HEK293 (cell line): Measurements from ENCODE around the gene LYSMD2.

Experiments
- CTCF ChIA-PET: fragments of 350-600 bp; formaldehyde crosslinking; extraction: SDS; loops from one replicate; lab custom pipeline; 2021; ENCODE audit warnings: antibody characterized with exemption; lab: Yijun Ruan, JAX
- POLR2A ChIA-PET: fragments of 300-600 bp; formaldehyde crosslinking; extraction: SDS; loops from one replicate; lab custom pipeline; 2020; ENCODE audit warnings: antibody characterized with exemption, inconsistent platforms; lab: Yijun Ruan, JAX
- H3K27ac ChIP-seq: fragments of 200-500 bp; sonication (Bioruptor generic); 2 replicates; pipeline ENCODE4 v1.5.1; 2014; ENCODE audit warnings: low read depth, low read length, control low read depth, inconsistent platforms; ENCODE audit errors: extremely low read depth
- H3K36me3 ChIP-seq, 2 experiments: fragments of 200-500 bp in 1 of 2; sonication (Bioruptor generic) in 1 of 2; 1 replicate in 1 of 2; 2 replicates in 1 of 2; pipeline ENCODE4 v1.5.1; 2014 to 2017; ENCODE audit warnings: inconsistent platforms in 2 of 2, low read length in 2 of 2; ENCODE audit not compliant: control insufficient read depth in 2 of 2, insufficient read depth in 1 of 2
- H3K4me1 ChIP-seq: fragments of 200-500 bp; sonication (Bioruptor generic); 2 replicates; pipeline ENCODE4 v1.5.1; 2014; ENCODE audit warnings: mild to moderate bottlenecking, low read length, inconsistent platforms; ENCODE audit not compliant: control insufficient read depth, insufficient read depth
- H3K4me3 ChIP-seq: 2 replicates; pipeline ENCODE4 v1.5.1; 2011; ENCODE audit warnings: low read depth, mild to moderate bottlenecking, control low read depth, low read length, moderate library complexity
- H3K9me3 ChIP-seq: fragments of 200-500 bp; sonication (Bioruptor generic); 2 replicates; pipeline ENCODE4 v1.5.1; 2014; ENCODE audit warnings: low read depth, low read length, inconsistent platforms; ENCODE audit not compliant: control insufficient read depth, insufficient read depth
- GLI4 ChIP-seq: fragments of 450-650 bp; formaldehyde crosslinking; IDR thresholded peaks from 2 replicates; pipeline ENCODE4 v1.5.1; 2016; ENCODE audit warnings: missing biosample characterization, missing genetic modification characterization
- IKZF3 ChIP-seq: fragments of 450-650 bp; IDR thresholded peaks from 2 replicates; pipeline ENCODE4 v1.5.0; 2018; ENCODE audit warnings: missing biosample characterization, mild to moderate bottlenecking, missing genetic modification characterization, moderate library complexity
- KLF7 ChIP-seq: fragments of 450-650 bp; formaldehyde crosslinking; IDR thresholded peaks from 2 replicates; pipeline ENCODE4 v1.5.1; 2016; ENCODE audit warnings: missing biosample characterization, missing genetic modification characterization, borderline replicate concordance
- MZF1 ChIP-seq: fragments of 450-650 bp; formaldehyde crosslinking; IDR thresholded peaks from 2 replicates; pipeline ENCODE4 v1.5.1; 2017; ENCODE audit warnings: missing biosample characterization, missing genetic modification characterization, borderline replicate concordance
- SP2 ChIP-seq: fragments of 450-650 bp; formaldehyde crosslinking; IDR thresholded peaks from 2 replicates; pipeline ENCODE4 v1.5.1; 2016; ENCODE audit warnings: missing biosample characterization, missing genetic modification characterization
- ZBTB1 ChIP-seq: fragments of 450-650 bp; formaldehyde crosslinking; IDR thresholded peaks from 2 replicates; pipeline ENCODE4 v1.5.1; 2016; ENCODE audit warnings: missing biosample characterization, missing genetic modification characterization
- ZNF174 ChIP-seq: fragments of 450-650 bp; formaldehyde crosslinking; IDR thresholded peaks from 2 replicates; pipeline ENCODE4 v1.5.0; 2017; ENCODE audit warnings: missing biosample characterization, mild to moderate bottlenecking, missing genetic modification characterization
- ZNF175 ChIP-seq: fragments of 450-650 bp; formaldehyde crosslinking; IDR thresholded peaks from 2 replicates; pipeline ENCODE4 v1.5.1; 2016; ENCODE audit warnings: missing biosample characterization, missing genetic modification characterization
- ZNF221 ChIP-seq: fragments of 450-650 bp; formaldehyde crosslinking; IDR thresholded peaks from 2 replicates; pipeline ENCODE4 v1.5.1; 2017; ENCODE audit warnings: missing biosample characterization, missing genetic modification characterization, borderline replicate concordance
- ZNF433 ChIP-seq: fragments of 450-650 bp; formaldehyde crosslinking; IDR thresholded peaks from 2 replicates; pipeline ENCODE4 v1.5.1; 2016; ENCODE audit warnings: missing biosample characterization, missing genetic modification characterization, low read depth
- ZNF449 ChIP-seq: fragments of 450-650 bp; formaldehyde crosslinking; IDR thresholded peaks from 2 replicates; pipeline ENCODE4 v1.5.1; 2017; ENCODE audit warnings: missing biosample characterization, mild to moderate bottlenecking, missing genetic modification characterization, moderate library complexity
- ZNF488 ChIP-seq: fragments of 450-650 bp; formaldehyde crosslinking; IDR thresholded peaks from 2 replicates; pipeline ENCODE4 v1.5.1; 2016; ENCODE audit warnings: missing biosample characterization, missing genetic modification characterization
- ZNF510 ChIP-seq: fragments of 450-650 bp; formaldehyde crosslinking; IDR thresholded peaks from 2 replicates; pipeline ENCODE4 v1.5.1; 2018; ENCODE audit warnings: mild to moderate bottlenecking, missing genetic modification characterization, missing biosample characterization; ENCODE audit not compliant: insufficient replicate concordance
- ZNF585B ChIP-seq: fragments of 450-650 bp; formaldehyde crosslinking; IDR thresholded peaks from 2 replicates; pipeline ENCODE4 v1.5.1; 2016; ENCODE audit warnings: missing biosample characterization, missing genetic modification characterization
- ZNF843 ChIP-seq: fragments of 450-650 bp; formaldehyde crosslinking; IDR thresholded peaks from 2 replicates; pipeline ENCODE4 v1.5.1; 2016; ENCODE audit warnings: missing biosample characterization, missing genetic modification characterization
- TF ChIP-seq, protein P1 (sequence below): fragments of 450-650 bp; formaldehyde crosslinking; IDR thresholded peaks from 2 replicates; pipeline ENCODE4 v1.5.1; 2016; ENCODE audit warnings: missing biosample characterization, missing genetic modification characterization
- TF ChIP-seq, protein P2 (sequence below): fragments of 450-650 bp; formaldehyde crosslinking; IDR thresholded peaks from 2 replicates; pipeline ENCODE4 v1.5.1; 2016; ENCODE audit warnings: missing biosample characterization, missing genetic modification characterization, borderline replicate concordance
- TF ChIP-seq, protein P3 (sequence below): fragments of 450-650 bp; formaldehyde crosslinking; IDR thresholded peaks from 2 replicates; pipeline ENCODE4 v1.5.1; 2016; ENCODE audit warnings: missing biosample characterization, missing genetic modification characterization
- TF ChIP-seq, protein P4 (sequence below): fragments of 450-650 bp; formaldehyde crosslinking; IDR thresholded peaks from 2 replicates; pipeline ENCODE4 v1.5.1; 2016; ENCODE audit warnings: missing biosample characterization, missing genetic modification characterization

LYSMD2 gene

GRCh38 chr15:51708013-51708412, 29.4 kb downstream of the LYSMD2 start:
- Histone ChIP-seq H3K36me3 (no peaks in the 10 kb centered on the region), H3K4me3 (no peak overlapping the region), H3K4me1 (no peaks in the 10 kb centered on the region), H3K27ac (no peak overlapping the region), H3K9me3 (no peaks in the 10 kb centered on the region)
- ChIA-PET POLR2A (no interaction called here), CTCF (interaction anchor here (1.0 kb wide), 1 partner anchor 58 kb away, joined by 3 read pairs; no protein-coding TSS in a partner anchor)
- TF ChIP-seq, protein P1, sequence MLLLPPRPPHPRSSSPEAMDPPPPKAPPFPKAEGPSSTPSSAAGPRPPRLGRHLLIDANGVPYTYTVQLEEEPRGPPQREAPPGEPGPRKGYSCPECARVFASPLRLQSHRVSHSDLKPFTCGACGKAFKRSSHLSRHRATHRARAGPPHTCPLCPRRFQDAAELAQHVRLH (tag by site-specific recombination), result no peak
- TF ChIP-seq ZNF585B (tag by site-specific recombination) (no peak), ZNF221 (tag by site-specific recombination) (no peak), SP2 (tag by site-specific recombination) (no peak), ZBTB1 (tag by site-specific recombination) (no peak)
- TF ChIP-seq, protein P2, sequence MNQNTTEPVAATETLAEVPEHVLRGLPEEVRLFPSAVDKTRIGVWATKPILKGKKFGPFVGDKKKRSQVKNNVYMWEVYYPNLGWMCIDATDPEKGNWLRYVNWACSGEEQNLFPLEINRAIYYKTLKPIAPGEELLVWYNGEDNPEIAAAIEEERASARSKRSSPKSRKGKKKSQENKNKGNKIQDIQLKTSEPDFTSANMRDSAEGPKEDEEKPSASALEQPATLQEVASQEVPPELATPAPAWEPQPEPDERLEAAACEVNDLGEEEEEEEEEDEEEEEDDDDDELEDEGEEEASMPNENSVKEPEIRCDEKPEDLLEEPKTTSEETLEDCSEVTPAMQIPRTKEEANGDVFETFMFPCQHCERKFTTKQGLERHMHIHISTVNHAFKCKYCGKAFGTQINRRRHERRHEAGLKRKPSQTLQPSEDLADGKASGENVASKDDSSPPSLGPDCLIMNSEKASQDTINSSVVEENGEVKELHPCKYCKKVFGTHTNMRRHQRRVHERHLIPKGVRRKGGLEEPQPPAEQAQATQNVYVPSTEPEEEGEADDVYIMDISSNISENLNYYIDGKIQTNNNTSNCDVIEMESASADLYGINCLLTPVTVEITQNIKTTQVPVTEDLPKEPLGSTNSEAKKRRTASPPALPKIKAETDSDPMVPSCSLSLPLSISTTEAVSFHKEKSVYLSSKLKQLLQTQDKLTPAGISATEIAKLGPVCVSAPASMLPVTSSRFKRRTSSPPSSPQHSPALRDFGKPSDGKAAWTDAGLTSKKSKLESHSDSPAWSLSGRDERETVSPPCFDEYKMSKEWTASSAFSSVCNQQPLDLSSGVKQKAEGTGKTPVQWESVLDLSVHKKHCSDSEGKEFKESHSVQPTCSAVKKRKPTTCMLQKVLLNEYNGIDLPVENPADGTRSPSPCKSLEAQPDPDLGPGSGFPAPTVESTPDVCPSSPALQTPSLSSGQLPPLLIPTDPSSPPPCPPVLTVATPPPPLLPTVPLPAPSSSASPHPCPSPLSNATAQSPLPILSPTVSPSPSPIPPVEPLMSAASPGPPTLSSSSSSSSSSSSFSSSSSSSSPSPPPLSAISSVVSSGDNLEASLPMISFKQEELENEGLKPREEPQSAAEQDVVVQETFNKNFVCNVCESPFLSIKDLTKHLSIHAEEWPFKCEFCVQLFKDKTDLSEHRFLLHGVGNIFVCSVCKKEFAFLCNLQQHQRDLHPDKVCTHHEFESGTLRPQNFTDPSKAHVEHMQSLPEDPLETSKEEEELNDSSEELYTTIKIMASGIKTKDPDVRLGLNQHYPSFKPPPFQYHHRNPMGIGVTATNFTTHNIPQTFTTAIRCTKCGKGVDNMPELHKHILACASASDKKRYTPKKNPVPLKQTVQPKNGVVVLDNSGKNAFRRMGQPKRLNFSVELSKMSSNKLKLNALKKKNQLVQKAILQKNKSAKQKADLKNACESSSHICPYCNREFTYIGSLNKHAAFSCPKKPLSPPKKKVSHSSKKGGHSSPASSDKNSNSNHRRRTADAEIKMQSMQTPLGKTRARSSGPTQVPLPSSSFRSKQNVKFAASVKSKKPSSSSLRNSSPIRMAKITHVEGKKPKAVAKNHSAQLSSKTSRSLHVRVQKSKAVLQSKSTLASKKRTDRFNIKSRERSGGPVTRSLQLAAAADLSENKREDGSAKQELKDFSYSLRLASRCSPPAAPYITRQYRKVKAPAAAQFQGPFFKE, result no peak

DNA sequence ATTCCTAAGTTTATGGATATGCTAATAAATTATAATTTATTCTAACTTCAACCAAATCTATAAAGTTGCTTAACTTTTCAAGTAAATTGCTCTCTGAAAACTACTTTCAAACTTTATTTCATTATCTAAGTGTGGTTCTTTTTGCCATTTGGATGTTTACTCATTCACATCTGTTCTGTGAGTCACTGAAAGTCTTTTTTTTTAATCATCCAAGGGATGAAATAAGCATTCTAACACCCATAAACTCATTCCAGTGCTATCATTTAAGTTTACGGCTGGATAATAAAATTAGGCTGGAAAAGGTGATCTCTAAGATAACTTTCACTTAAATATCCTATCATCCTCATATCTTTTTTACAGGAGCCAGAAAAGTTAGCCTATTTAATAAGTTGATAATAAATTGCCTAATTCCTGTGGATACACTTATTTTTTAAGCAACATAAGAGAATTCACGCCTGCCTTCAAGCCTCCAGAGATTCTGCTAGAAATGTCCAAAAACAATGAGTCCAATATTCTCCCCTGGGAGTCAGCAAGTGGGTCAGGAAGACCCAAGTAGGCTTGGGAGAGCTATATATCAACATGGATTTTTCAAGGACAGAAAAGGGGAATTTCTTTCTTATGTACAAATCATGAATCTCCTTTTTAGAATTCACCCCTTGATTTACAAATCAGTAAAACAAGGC, 30.4 kb downstream of the LYSMD2 start:
- POLR2A ChIA-PET, result no interaction called here
- CTCF ChIA-PET, result no interaction called here
- Histone ChIP-seq H3K4me1 (no peaks in the 10 kb centered on the region), H3K9me3 (no peaks in the 10 kb centered on the region), H3K36me3 (no peaks in the 10 kb centered on the region), H3K4me3 (no peak overlapping the region), H3K27ac (no peak overlapping the region)
- TF ChIP-seq, protein P3, sequence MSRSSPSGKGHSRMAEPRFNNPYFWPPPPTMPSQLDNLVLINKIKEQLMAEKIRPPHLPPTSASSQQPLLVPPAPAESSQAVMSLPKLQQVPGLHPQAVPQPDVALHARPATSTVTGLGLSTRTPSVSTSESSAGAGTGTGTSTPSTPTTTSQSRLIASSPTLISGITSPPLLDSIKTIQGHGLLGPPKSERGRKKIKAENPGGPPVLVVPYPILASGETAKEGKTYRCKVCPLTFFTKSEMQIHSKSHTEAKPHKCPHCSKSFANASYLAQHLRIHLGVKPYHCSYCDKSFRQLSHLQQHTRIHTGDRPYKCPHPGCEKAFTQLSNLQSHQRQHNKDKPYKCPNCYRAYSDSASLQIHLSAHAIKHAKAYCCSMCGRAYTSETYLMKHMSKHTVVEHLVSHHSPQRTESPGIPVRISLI (tag by site-specific recombination), result 0 out of 2 replicates have a peak, but pooled peaks have one; percentile 22
- TF ChIP-seq ZNF175 (tag by site-specific recombination), result no peak

GRCh38 chr15:51706291-51706690, 31.2 kb downstream of the LYSMD2 start:
- ChIA-PET POLR2A (no interaction called here), CTCF (no interaction called here)
- Histone ChIP-seq H3K36me3 (no peaks in the 10 kb centered on the region), H3K9me3 (no peaks in the 10 kb centered on the region), H3K4me3 (no peak overlapping the region), H3K4me1 (no peaks in the 10 kb centered on the region), H3K27ac (no peak overlapping the region)
- TF ChIP-seq IKZF3 (tag by site-specific recombination), result no peak
- no peak for TF ChIP-seq MZF1 (tag by site-specific recombination)
- TF ChIP-seq ZNF510 (tag by site-specific recombination), result no peak
- no peak for TF ChIP-seq KLF7 (tag by site-specific recombination)
- TF ChIP-seq ZNF449, result no peak
- no peak for TF ChIP-seq ZNF488 (tag by site-specific recombination)
- no peak for TF ChIP-seq ZNF433
- TF ChIP-seq ZNF174 (tag by site-specific recombination), result no peak
- TF ChIP-seq ZNF221 (tag by site-specific recombination), result no peak
- no peak for TF ChIP-seq GLI4 (tag by site-specific recombination)
- TF ChIP-seq ZNF843, result no peak
- TF ChIP-seq, protein P4, sequence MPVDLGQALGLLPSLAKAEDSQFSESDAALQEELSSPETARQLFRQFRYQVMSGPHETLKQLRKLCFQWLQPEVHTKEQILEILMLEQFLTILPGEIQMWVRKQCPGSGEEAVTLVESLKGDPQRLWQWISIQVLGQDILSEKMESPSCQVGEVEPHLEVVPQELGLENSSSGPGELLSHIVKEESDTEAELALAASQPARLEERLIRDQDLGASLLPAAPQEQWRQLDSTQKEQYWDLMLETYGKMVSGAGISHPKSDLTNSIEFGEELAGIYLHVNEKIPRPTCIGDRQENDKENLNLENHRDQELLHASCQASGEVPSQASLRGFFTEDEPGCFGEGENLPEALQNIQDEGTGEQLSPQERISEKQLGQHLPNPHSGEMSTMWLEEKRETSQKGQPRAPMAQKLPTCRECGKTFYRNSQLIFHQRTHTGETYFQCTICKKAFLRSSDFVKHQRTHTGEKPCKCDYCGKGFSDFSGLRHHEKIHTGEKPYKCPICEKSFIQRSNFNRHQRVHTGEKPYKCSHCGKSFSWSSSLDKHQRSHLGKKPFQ, result no peak
